Measurements from ENCODE around the gene TMPRSS9. TPM values are rescaled to one million over a fixed set of nuclear protein-coding genes. Genes with fewer than 3 reads are reported as not detected.
A peak's percentile ranks its signal among the peaks of the same experiment; 100 is the strongest.

The TMPRSS9 gene
- total and polyA plus RNA-seq, 4 experiments from 2014 or later = not detected

GRCh38 chr19:2337329-2337707 is 22.7 kb upstream of the TMPRSS9 start:
- Mint-ChIP-seq H3K4me1 (peaks cover 8 to 16% (median 11%) of the 10 kb centered on the region in 4 donors), H3K27ac (no peak overlapping the region), H3K4me3 (no peak overlapping the region), H3K27me3 (no peaks in the 10 kb centered on the region), H3K36me3 (peaks cover 0 to 8% of the 10 kb centered on the region in 2 donors), H3K9me3 (no peaks in the 10 kb centered on the region)
- Histone ChIP-seq H3K4me3 (ENCODE audit: low read length in 2 of 2) (no peak overlapping the region), H3K4me1 (ENCODE audit: insufficient read depth, low read length) (peaks cover 2% of the 10 kb centered on the region), H3K27me3 (ENCODE audit: insufficient read depth, low read length) (no peaks in the 10 kb centered on the region), H3K27ac (ENCODE audit: low read depth, low read length) (no peak overlapping the region), H3K9me3 (ENCODE audit: control insufficient read depth in 1 of 2, low read length in 2 of 2) (no peaks in the 10 kb centered on the region), H3K36me3 (ENCODE audit: insufficient read depth, low read length) (no peaks in the 10 kb centered on the region)
- DNase-seq = peak in 1 of 5 donors; percentile 35
- intact Hi-C loops (cut with micrococcal nuclease) = no loop called here
- ChIA-PET CTCF (ENCODE audit: partially characterized antibody) (no interaction called here), POLR2A (ENCODE audit: partially characterized antibody) (no interaction called here)

GRCh38 chr19:2338055-2338615 is 21.9 kb upstream of the TMPRSS9 start:
- no peak overlapping the region for H3K4me3 Mint-ChIP-seq
- intact Hi-C loops (cut with micrococcal nuclease) = no loop called here
- Histone ChIP-seq H3K27ac (ENCODE audit: low read depth, low read length) (no peak overlapping the region), H3K27me3 (ENCODE audit: insufficient read depth, low read length) (no peaks in the 10 kb centered on the region), H3K9me3 (ENCODE audit: control insufficient read depth in 1 of 2, low read length in 2 of 2) (no peaks in the 10 kb centered on the region), H3K4me1 (ENCODE audit: insufficient read depth, low read length) (no peaks in the 10 kb centered on the region), H3K36me3 (ENCODE audit: insufficient read depth, low read length) (no peaks in the 10 kb centered on the region), H3K4me3 (ENCODE audit: low read length in 2 of 2) (no peak overlapping the region)
- H3K27ac Mint-ChIP-seq = no peak overlapping the region
- H3K27me3 Mint-ChIP-seq = no peaks in the 10 kb centered on the region
- peak in 1 of 5 donors; percentile 17 for DNase-seq
- H3K36me3 Mint-ChIP-seq = peaks cover 0 to 8% of the 10 kb centered on the region in 2 donors
- ChIA-PET POLR2A (ENCODE audit: partially characterized antibody) (no interaction called here), CTCF (ENCODE audit: partially characterized antibody) (no interaction called here)
- H3K4me1 Mint-ChIP-seq = peaks cover 7 to 13% (median 9%) of the 10 kb centered on the region in 4 donors
- no peaks in the 10 kb centered on the region for H3K9me3 Mint-ChIP-seq

- H3K36me3 ChIP-seq (ENCODE audit: insufficient read depth, low read length) = no peaks in the 10 kb centered on the region
- H3K27me3 ChIP-seq (ENCODE audit: insufficient read depth, low read length) = no peaks in the 10 kb centered on the region
- no peaks in the 10 kb centered on the region for H3K4me1 ChIP-seq (ENCODE audit: insufficient read depth, low read length)
- H3K27ac Mint-ChIP-seq = no peak overlapping the region
- no peak overlapping the region for H3K27ac ChIP-seq (ENCODE audit: low read depth, low read length)
- no peaks in the 10 kb centered on the region for H3K27me3 Mint-ChIP-seq
- peaks cover 7 to 13% (median 9%) of the 10 kb centered on the region in 4 donors for H3K4me1 Mint-ChIP-seq
- H3K4me3 ChIP-seq (ENCODE audit: low read length in 2 of 2) = no peak overlapping the region
- ChIA-PET CTCF (ENCODE audit: partially characterized antibody) (no interaction called here), POLR2A (ENCODE audit: partially characterized antibody) (no interaction called here)
- intact Hi-C loops (cut with micrococcal nuclease) = no loop called here
- no peaks in the 10 kb centered on the region for H3K9me3 Mint-ChIP-seq
- no peaks in the 10 kb centered on the region for H3K9me3 ChIP-seq (ENCODE audit: control insufficient read depth in 1 of 2, low read length in 2 of 2)
- H3K4me3 Mint-ChIP-seq = no peak overlapping the region
- peaks cover 0 to 8% of the 10 kb centered on the region in 2 donors for H3K36me3 Mint-ChIP-seq
- peak in 1 of 5 donors; percentile 28 for DNase-seq
Measured at GRCh38 chr19:2338751-2339643, 21.1 kb upstream of the TMPRSS9 start.

- Histone ChIP-seq H3K36me3 (ENCODE audit: insufficient read depth, low read length) (no peaks in the 10 kb centered on the region), H3K27ac (ENCODE audit: low read depth, low read length) (no peak overlapping the region), H3K9me3 (ENCODE audit: control insufficient read depth in 1 of 2, low read length in 2 of 2) (no peaks in the 10 kb centered on the region), H3K4me3 (ENCODE audit: low read length in 2 of 2) (no peak overlapping the region), H3K27me3 (ENCODE audit: insufficient read depth, low read length) (no peaks in the 10 kb centered on the region), H3K4me1 (ENCODE audit: insufficient read depth, low read length) (no peaks in the 10 kb centered on the region)
- DNase-seq = peak in 1 of 5 donors; percentile 29
- ChIA-PET POLR2A (ENCODE audit: partially characterized antibody) (no interaction called here), CTCF (ENCODE audit: partially characterized antibody) (no interaction called here)
- Mint-ChIP-seq H3K27ac (no peak overlapping the region), H3K4me1 (peaks cover 7 to 13% (median 9%) of the 10 kb centered on the region in 4 donors), H3K27me3 (no peaks in the 10 kb centered on the region), H3K4me3 (no peak overlapping the region), H3K9me3 (no peaks in the 10 kb centered on the region), H3K36me3 (peaks cover 0 to 8% of the 10 kb centered on the region in 2 donors)
- intact Hi-C loops (cut with micrococcal nuclease) = no loop called here
Measured at GRCh38 chr19:2339644-2340310, 20.3 kb upstream of the TMPRSS9 start.

GRCh38 chr19:2340496-2341243 is 19.4 kb upstream of the TMPRSS9 start:
- H3K9me3 ChIP-seq (ENCODE audit: control insufficient read depth in 1 of 2, low read length in 2 of 2) = no peaks in the 10 kb centered on the region
- CTCF ChIA-PET (ENCODE audit: partially characterized antibody) = no interaction called here
- Mint-ChIP-seq H3K36me3 (peaks cover under 1 to 8% of the 10 kb centered on the region in 2 donors), H3K4me3 (peak overlapping the region in 1 of 8 donors; percentile 31), H3K9me3 (no peaks in the 10 kb centered on the region), H3K27me3 (no peaks in the 10 kb centered on the region), H3K27ac (no peak overlapping the region), H3K4me1 (peaks cover 7 to 10% (median 8%) of the 10 kb centered on the region in 4 donors)
- peak in 1 of 5 donors; percentile 5 for DNase-seq
- no peaks in the 10 kb centered on the region for H3K4me1 ChIP-seq (ENCODE audit: insufficient read depth, low read length)
- H3K27ac ChIP-seq (ENCODE audit: low read depth, low read length) = no peak overlapping the region
- H3K36me3 ChIP-seq (ENCODE audit: insufficient read depth, low read length) = no peaks in the 10 kb centered on the region
- no peak overlapping the region for H3K4me3 ChIP-seq (ENCODE audit: low read length in 2 of 2)
- H3K27me3 ChIP-seq (ENCODE audit: insufficient read depth, low read length) = no peaks in the 10 kb centered on the region
- intact Hi-C loops (cut with micrococcal nuclease) = no loop called here
- POLR2A ChIA-PET (ENCODE audit: partially characterized antibody) = no interaction called here

- CTCF ChIA-PET (ENCODE audit: partially characterized antibody) = no interaction called here
- Histone ChIP-seq H3K36me3 (ENCODE audit: insufficient read depth, low read length) (no peaks in the 10 kb centered on the region), H3K9me3 (ENCODE audit: control insufficient read depth in 1 of 2, low read length in 2 of 2) (no peaks in the 10 kb centered on the region), H3K4me1 (ENCODE audit: insufficient read depth, low read length) (no peaks in the 10 kb centered on the region), H3K4me3 (ENCODE audit: low read length in 2 of 2) (no peak overlapping the region), H3K27ac (ENCODE audit: low read depth, low read length) (no peak overlapping the region), H3K27me3 (ENCODE audit: insufficient read depth, low read length) (no peaks in the 10 kb centered on the region)
- H3K36me3 Mint-ChIP-seq = peaks cover 3 to 5% of the 10 kb centered on the region in 2 donors
- intact Hi-C loops (cut with micrococcal nuclease) = no loop called here
- DNase-seq = peak in 1 of 5 donors; percentile 11
- H3K4me1 Mint-ChIP-seq = peaks cover under 1 to 4% (median 2%) of the 10 kb centered on the region in 4 donors
- POLR2A ChIA-PET (ENCODE audit: partially characterized antibody) = no interaction called here
- no peaks in the 10 kb centered on the region for H3K27me3 Mint-ChIP-seq
- no peak overlapping the region for H3K4me3 Mint-ChIP-seq
- H3K27ac Mint-ChIP-seq = peak overlapping the region in 1 of 7 donors; percentile 52
- no peaks in the 10 kb centered on the region for H3K9me3 Mint-ChIP-seq
Measured at GRCh38 chr19:2341244-2341751, 18.8 kb upstream of the TMPRSS9 start.

All from CD4-positive, alpha-beta memory T cell (primary cell).